Stimulated activated CD8-positive, alpha-beta memory T cell treated with anti-CD3 and anti-CD28 coated beads, Interleukin-2, amount 100 ng/mL, for 1 hour (primary cell): ENCODE measurements around the gene DMRTA1.
"Not testable (repeated sequence)": the region's sequence is repeated elsewhere in the genome, so short reads cannot be mapped to it uniquely, and the experiment has no call there.

Experiments used
- DNase-seq, 2 donors: peaks; one replicate each; pipeline ENCODE4 v3.0.0-alpha.2; 2020; ENCODE audit warnings: low read depth in 2 of 2

DMRTA1 gene, protein sequence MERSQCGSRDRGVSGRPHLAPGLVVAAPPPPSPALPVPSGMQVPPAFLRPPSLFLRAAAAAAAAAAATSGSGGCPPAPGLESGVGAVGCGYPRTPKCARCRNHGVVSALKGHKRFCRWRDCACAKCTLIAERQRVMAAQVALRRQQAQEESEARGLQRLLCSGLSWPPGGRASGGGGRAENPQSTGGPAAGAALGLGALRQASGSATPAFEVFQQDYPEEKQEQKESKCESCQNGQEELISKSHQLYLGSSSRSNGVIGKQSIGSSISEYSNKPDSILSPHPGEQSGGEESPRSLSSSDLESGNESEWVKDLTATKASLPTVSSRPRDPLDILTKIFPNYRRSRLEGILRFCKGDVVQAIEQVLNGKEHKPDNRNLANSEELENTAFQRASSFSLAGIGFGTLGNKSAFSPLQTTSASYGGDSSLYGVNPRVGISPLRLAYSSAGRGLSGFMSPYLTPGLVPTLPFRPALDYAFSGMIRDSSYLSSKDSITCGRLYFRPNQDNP

DNA sequence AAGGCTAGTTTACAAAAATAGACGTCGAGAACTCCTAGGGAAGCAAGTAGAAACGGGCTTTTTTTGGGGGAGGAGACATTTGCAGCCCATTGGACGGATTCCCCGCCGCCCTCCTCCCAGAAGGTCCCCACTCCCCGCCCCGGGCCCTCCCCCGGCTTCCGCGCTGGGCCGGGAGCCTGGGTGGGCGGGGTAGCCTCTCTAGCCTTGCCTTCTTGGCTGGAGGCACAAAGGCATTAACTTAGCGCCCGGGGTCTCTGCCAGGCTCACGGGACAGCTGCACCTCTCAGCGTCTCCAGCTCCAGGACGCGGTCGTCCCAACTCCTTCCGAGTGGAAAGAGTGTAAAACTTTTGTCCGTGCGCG is at the start of gene DMRTA1:
Gene DMRTA1 (plus strand): TSS at position 236 of the 361 bp plus-strand sequence. CDS start 242 bp downstream, outside the sequence.
- no peak for DNase-seq

- no peak for DNase-seq
Measured at GRCh38 chr9:22401671-22402070, 45.0 kb upstream of the DMRTA1 start.

GRCh38 chr9:22405869-22406659 is 40.6 kb upstream of the DMRTA1 start:
- no peak for DNase-seq

- DNase-seq: no peak
Measured at GRCh38 chr9:22413884-22414283, 32.7 kb upstream of the DMRTA1 start.

- no peak for DNase-seq
Measured at GRCh38 chr9:22415941-22416691, 30.5 kb upstream of the DMRTA1 start.

GRCh38 chr9:22416692-22417060 is 29.9 kb upstream of the DMRTA1 start:
- DNase-seq: no peak

DNA sequence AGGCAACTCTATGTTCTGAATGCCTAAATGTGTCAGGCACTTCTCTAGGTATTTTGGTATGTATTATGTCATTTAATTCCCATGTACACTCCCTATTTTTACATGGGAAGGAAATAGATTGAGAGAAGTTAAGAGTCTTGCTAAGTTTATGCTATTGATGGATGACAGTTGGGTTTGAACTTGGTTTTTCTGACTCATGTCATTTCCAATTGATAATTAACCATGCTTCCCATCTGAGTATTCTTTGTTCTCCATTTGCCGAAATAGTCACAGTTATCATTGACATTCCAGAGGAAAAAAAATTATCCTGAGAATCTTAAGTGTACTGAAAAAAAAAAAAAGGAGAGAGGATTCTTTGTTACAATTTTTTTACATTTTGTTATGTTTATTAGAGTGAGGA is 23.1 kb upstream of the DMRTA1 start:
- DNase-seq: no peak

GRCh38 chr9:22424616-22425015 is 22.0 kb upstream of the DMRTA1 start:
- no peak for DNase-seq

GRCh38 chr9:22425551-22425950 is 21.1 kb upstream of the DMRTA1 start:
- DNase-seq: no peak

GRCh38 chr9:22427226-22427880 is 19.3 kb upstream of the DMRTA1 start:
- DNase-seq: no peak

- DNase-seq: no peak
Measured at GRCh38 chr9:22433691-22434090, 12.9 kb upstream of the DMRTA1 start.

DNA sequence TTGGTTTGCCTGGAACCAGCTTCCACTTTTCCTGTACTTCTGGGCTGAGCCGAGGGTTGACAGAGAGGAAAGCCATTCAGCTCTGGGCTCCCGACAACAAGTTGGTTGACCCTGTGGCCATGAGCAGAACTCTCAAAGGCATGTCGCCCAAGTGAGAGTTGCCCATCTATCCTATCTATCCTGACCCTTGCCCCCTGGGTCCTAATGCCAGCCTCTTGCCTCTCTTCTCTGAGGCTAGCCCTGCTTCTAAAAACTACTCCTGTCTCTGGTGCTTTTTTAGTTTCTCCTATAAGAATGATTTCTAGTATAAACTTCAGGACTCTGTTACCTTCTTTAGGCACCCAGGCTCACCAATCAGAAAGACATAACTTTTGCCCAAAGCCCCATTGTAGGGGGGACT is 11.4 kb upstream of the DMRTA1 start:
- not testable (repeated sequence) for DNase-seq

DNA sequence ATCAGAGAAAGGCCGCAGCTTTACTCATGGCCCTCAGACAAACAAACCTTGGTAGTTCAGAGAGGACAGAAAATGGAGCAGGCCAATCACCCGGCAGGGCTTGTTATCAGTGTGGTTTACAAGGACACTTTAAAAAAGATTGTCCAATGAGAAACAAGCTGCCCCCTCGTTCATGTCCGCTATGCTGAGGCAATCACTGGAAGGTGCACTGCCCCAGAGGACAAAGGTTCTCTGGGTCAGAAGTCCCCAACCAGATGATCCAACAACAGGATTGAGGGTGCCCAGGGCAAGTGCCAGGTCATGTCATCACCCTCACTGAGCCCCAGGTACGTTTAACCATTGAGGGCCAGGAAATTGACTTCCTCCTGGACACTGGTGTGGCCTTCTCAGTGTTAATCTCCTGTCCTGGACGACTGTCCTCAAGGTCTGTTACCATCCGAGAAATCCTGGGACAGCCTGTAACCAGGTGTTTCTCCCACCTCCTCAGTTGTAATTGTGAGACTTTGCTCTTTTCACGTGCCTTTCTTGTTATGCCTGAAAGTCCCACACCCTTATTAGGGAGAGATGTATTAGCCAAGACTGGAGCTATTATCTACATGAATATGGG is 9.1 kb upstream of the DMRTA1 start:
- DNase-seq: not testable (repeated sequence)

GRCh38 chr9:22440841-22441240 is 5.8 kb upstream of the DMRTA1 start:
- no peak for DNase-seq

DNA sequence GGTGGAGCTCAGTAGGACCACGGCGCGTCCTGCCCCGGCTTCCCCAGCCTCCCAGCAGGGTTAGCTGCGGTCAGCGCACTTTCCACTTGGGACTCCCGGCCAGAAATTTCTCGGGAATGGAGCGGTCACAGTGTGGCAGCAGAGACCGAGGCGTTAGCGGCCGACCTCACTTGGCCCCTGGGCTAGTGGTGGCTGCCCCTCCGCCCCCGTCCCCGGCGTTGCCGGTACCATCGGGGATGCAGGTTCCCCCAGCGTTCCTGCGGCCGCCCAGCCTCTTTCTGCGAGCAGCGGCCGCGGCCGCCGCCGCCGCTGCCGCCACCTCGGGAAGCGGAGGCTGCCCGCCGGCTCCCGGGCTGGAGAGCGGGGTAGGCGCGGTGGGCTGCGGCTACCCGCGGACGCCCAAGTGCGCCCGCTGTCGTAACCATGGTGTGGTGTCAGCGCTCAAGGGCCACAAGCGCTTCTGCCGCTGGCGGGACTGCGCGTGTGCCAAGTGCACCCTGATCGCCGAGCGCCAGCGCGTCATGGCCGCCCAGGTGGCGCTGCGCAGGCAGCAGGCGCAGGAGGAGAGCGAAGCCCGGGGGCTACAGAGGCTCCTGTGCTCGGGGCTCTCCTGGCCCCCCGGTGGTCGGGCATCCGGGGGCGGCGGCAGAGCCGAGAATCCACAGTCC is 460 bp downstream of the DMRTA1 start:
- no peak for DNase-seq

GRCh38 chr9:22447618-22448305 is 1.1 kb downstream of the DMRTA1 start:
- no peak for DNase-seq

- no peak for DNase-seq
Measured at GRCh38 chr9:22449719-22450118, 3.1 kb downstream of the DMRTA1 start.

DNA sequence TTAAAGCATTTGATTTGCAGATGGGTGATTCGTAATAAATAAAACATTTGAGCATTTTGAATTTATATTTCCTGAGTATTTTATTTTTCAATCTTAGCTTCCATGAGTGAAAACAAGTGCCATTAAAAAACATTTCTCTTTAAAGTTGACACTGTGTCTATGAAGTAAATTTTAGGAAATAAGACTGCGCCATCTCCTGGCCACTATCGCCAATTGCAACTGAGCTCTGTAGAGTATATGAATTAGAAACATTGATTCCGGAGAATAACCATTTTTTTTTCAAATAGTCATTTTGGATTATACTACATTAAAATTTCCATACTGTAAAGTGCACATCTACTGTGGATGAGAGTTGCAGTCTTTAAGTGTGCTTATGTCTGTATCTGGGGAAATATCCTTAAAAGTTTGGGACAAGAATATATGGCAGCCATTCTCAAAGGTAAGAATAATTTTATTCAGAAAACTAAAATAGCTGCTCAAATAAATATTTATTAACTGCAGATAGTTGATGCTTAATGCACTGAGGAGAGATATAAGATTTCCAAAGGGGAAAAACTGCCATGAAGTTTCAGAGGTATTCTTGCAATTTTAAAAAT is 5.9 kb downstream of the DMRTA1 start:
- DNase-seq: no peak

DNA sequence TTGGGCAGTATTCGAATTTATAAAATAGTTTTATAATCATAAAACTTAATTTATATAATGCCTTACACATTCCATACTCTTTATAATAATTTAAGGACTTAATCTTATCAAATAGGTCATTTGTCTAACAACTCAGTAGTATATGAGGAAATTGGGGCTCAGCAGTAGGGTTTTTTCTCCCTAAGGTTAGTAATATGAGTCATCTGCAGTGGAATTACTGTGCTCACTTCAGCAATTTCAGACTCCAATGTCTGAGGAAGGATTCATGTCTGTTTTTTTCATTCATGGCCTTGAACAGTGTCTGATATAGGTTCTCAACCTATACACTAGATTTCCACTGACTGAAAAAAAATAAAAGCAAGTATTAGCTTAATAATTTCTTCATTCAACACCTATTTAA is 7.4 kb downstream of the DMRTA1 start:
- DNase-seq: no peak

GRCh38 chr9:22455181-22455580 is 8.6 kb downstream of the DMRTA1 start:
- DNase-seq: no peak
